Transverse colon (tissue), 4 donors: ENCODE data around the gene TRIM6. TPM values are rescaled to one million over a fixed set of nuclear protein-coding genes. Genes with fewer than 3 reads are reported as not detected.

Experiments used
- DNase-seq: peaks from one replicate; pipeline ENCODE4 v3.0.0-alpha.2; 2019
- H3K27ac ChIP-seq, 4 donors: fragments of 200-600 bp; sonication (generic); 2 replicates each; pipeline ENCODE4 v1.5.1; 2016 to 2018; ENCODE audit warnings: inconsistent platforms in 4 of 4
- H3K27me3 ChIP-seq: fragments of 200-600 bp; sonication (generic); 2 replicates; pipeline ENCODE4 v1.5.1; 2017; ENCODE audit warnings: inconsistent platforms
- H3K36me3 ChIP-seq, 4 donors: fragments of 200-600 bp; sonication (generic); 2 replicates each; pipeline ENCODE4 v1.5.1; 2017 to 2019; ENCODE audit warnings: inconsistent platforms in 4 of 4
- H3K4me1 ChIP-seq, 4 donors: fragments of 200-600 bp; sonication (generic); 2 replicates each; pipeline ENCODE4 v1.5.1; 2017 to 2020; ENCODE audit warnings: inconsistent platforms in 4 of 4
- H3K4me3 ChIP-seq, 4 donors: fragments of 200-600 bp; sonication (generic); 1 replicate in 1 of 4; 2 replicates in 3 of 4; pipeline versions ENCODE4 v1.5.1 to v1.6.1; 2017 to 2019; ENCODE audit warnings: inconsistent platforms in 4 of 4
- H3K9me3 ChIP-seq, 2 donors: fragments of 200-600 bp; sonication (generic); 2 replicates each; pipeline ENCODE4 v1.5.1; 2017 to 2019; ENCODE audit warnings: inconsistent platforms in 2 of 2
- CTCF ChIP-seq, 5 experiments: fragments of 200-600 bp in 3 of 5; fragments of 450-650 bp in 2 of 5; sonication (generic) in 3 of 5; IDR thresholded peaks; 1 replicate in 2 of 5; 2 replicates in 3 of 5; pipeline ENCODE4 v1.5.1; 2016 to 2017; ENCODE audit warnings: antibody characterized with exemption in 5 of 5, inconsistent platforms in 3 of 5, mild to moderate bottlenecking in 2 of 5, moderate library complexity in 1 of 5
- EP300 ChIP-seq: sonication (generic); formaldehyde crosslinking; IDR thresholded peaks from one replicate; pipeline ENCODE4 v1.6.1; 2017; ENCODE audit warnings: antibody characterized with exemption, low read depth
- POLR2A ChIP-seq: fragments of 450-650 bp; IDR thresholded peaks from one replicate; pipeline ENCODE4 v1.6.1; 2016; ENCODE audit warnings: antibody characterized with exemption, mild to moderate bottlenecking, moderate library complexity
- POLR2AphosphoS5 ChIP-seq, 3 donors: sonication (generic); formaldehyde crosslinking; IDR thresholded peaks; one replicate each; pipeline ENCODE4 v1.6.1; 2016; ENCODE audit warnings: antibody characterized with exemption in 3 of 3
- WGBS, 2 donors: methylation state at CpG; one replicate each; pipeline ENCODE4 v1.1.5; 2018; ENCODE audit warnings: low coverage in 1 of 2; 5-methylcytosine and 5-hydroxymethylcytosine counted together
- in situ Hi-C, 4 donors: fragments of 200-750 bp; cut with MboI; loops; one replicate each; pipeline versions ENCODE4 v1.15.0 to v1.15.1; 2017; ENCODE audit warnings: low sequenced_read_pairs in 3 of 4, low pct_ligation_motif_present in 1 of 4, low pct_unique_long_range_greater_than_20kb in 1 of 4
- intact Hi-C: fragments of 100-400 bp; cut with DNase I; formaldehyde crosslinking; loops from one replicate; pipeline ENCODE4 v1.15.1; 2023; ENCODE audit warnings: low total_unique reads
- total RNA-seq, 4 donors: library from RNA; depleted of rRNA; stranded (reverse); fragments of >200 nt; gene quantifications; one replicate each; pipeline ENCODE4 v1.1.0, GENCODE V29; 2016

Gene TRIM6
- total RNA-seq, 4 donors from 2014 or later, result 0.79 to 1.4 TPM; not detected in 2

DNA sequence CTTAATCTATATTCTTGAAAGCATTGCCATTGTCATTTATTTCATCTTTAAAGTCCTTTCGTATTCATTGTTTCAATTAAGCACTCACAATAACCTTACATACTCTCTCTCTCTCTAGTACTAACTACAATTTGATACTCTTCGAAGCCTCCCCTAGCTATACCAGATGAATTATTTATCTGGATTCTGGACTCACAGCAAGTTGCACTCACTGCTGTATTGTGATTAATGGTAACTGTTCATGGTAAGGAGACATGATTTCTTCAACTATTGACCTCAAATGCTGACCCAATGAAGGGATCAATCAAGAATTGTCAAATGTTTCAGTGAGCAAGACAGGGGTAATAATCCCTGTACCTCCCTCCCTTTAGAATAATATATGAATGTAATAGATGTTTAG, 21.8 kb upstream of the TRIM6 start:
- TF ChIP-seq EP300, result no peak
- TF ChIP-seq POLR2AphosphoS5 (IDR thresholded peaks at IDR 0.05), result no peak
- TF ChIP-seq CTCF (IDR thresholded peaks at IDR 0.05), result no peak
- TF ChIP-seq POLR2A, result no peak
- in situ Hi-C loops (no loop called here), intact Hi-C loops (no loop called here)
- H3K27ac ChIP-seq, result no peak overlapping the region
- H3K4me3 ChIP-seq, result no peak overlapping the region
- H3K9me3 ChIP-seq, result no peaks in the 10 kb centered on the region
- H3K27me3 ChIP-seq, result no peaks in the 10 kb centered on the region
- no peak for DNase-seq
- no peaks in the 10 kb centered on the region for H3K36me3 ChIP-seq
- WGBS, 2 donors, result 89 to 94% methylated on average over 2 of the region's 2 CpGs
- no peaks in the 10 kb centered on the region for H3K4me1 ChIP-seq

GRCh38 chr11:5575152-5575551, 21.3 kb upstream of the TRIM6 start:
- H3K27me3 ChIP-seq, result no peaks in the 10 kb centered on the region
- no peak overlapping the region for H3K27ac ChIP-seq
- H3K4me3 ChIP-seq, result no peak overlapping the region
- no peaks in the 10 kb centered on the region for H3K9me3 ChIP-seq
- no peaks in the 10 kb centered on the region for H3K36me3 ChIP-seq
- 72 to 78% methylated on average over 3 to 4 of the region's 4 CpGs for WGBS, 2 donors
- TF ChIP-seq POLR2AphosphoS5 (IDR thresholded peaks at IDR 0.05), result no peak
- no peak for TF ChIP-seq EP300
- TF ChIP-seq POLR2A, result no peak
- TF ChIP-seq CTCF (IDR thresholded peaks at IDR 0.05), result no peak
- no peak for DNase-seq
- no peaks in the 10 kb centered on the region for H3K4me1 ChIP-seq
- in situ Hi-C loops, result no loop called here
- intact Hi-C loops, result no loop called here

DNA sequence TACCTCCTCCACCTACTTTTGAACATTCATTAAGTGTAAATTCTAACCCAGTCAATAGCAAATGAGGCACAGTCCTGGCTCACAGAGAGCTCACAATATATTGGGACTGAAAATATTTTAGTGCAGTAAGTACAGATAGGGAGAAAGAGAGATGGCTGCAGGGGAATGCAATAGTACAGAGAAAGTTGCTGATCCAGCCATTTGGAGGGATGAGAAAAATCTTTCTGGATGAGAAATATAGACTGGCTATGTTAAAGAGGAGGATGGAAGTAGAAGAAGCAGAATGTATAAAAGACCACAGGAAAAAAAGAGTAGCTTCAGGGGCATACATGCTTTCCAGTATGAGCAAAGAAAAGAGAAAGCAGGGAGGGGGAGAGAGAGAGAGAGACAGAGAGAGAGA, 19.3 kb upstream of the TRIM6 start:
- no peak for TF ChIP-seq CTCF (IDR thresholded peaks at IDR 0.05)
- TF ChIP-seq POLR2A, result no peak
- TF ChIP-seq EP300, result no peak
- no peak for TF ChIP-seq POLR2AphosphoS5 (IDR thresholded peaks at IDR 0.05)
- Histone ChIP-seq H3K36me3 (no peaks in the 10 kb centered on the region), H3K27ac (no peak overlapping the region), H3K4me1 (no peaks in the 10 kb centered on the region), H3K27me3 (no peaks in the 10 kb centered on the region), H3K4me3 (no peak overlapping the region), H3K9me3 (no peaks in the 10 kb centered on the region)
- intact Hi-C loops (no loop called here), in situ Hi-C loops (no loop called here)
- no peak for DNase-seq

DNA sequence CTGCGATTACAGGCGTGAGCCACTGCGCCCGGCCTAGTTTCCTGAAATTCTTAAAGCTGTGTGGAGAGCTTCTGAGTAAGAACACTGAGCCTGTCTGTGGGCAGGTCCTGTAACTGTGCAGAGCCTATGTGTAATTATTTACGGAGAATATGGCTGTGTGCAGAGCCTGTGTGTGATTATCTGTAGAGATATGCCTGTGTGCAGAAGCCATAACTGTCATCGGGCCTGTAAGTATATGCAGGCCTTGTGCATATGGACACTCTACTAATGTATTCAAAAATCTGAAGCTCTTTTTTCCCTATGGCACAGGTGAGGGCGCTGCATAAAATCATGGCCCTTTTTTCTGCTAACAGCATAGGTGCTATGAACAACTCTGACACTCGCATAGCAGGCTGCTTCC, 15.9 kb upstream of the TRIM6 start, which contains the start of gene OR52B6:
OR52B6 (plus strand) TSS at position 301 of the 400 bp plus-strand sequence; CDS start at position 301, 0 bp downstream.
- in situ Hi-C loops, result no loop called here
- intact Hi-C loops, result no loop called here

More for the DNA sequence above, 15.9 kb upstream of the TRIM6 start, which contains the start of gene OR52B6:
- Histone ChIP-seq H3K27me3 (no peaks in the 10 kb centered on the region), H3K27ac (no peak within 1 kb of the TSS), H3K4me1 (no peaks in the 10 kb centered on the region), H3K4me3 (no peak within 1 kb of the TSS), H3K36me3 (no peaks in the 10 kb centered on the region), H3K9me3 (no peaks in the 10 kb centered on the region)
- TF ChIP-seq CTCF (IDR thresholded peaks at IDR 0.05), result no peak
- no peak for TF ChIP-seq EP300
- no peak for TF ChIP-seq POLR2AphosphoS5 (IDR thresholded peaks at IDR 0.05)
- TF ChIP-seq POLR2A, result no peak
- no peak for DNase-seq
- WGBS, 2 donors, result 94% methylated on average over 8 of the region's 8 CpGs; no CpG with 5 or more reads in 1 of the 2 donors
